Epithelial cell of proximal tubule (primary cell): Measurements from ENCODE around the gene ACE. TPM values are rescaled to one million over a fixed set of nuclear protein-coding genes. Genes with fewer than 3 reads are reported as not detected.

Experiments
- DNase-seq: peaks from one replicate; pipeline ENCODE4 v3.0.0-alpha.2; 2011; ENCODE audit warnings: low read depth
- H3K4me3 ChIP-seq: 2 replicates; pipeline ENCODE4 v1.5.1; 2011; ENCODE audit warnings: low read depth, mild to moderate bottlenecking, low read length
- CTCF ChIP-seq: conservative IDR thresholded peaks from 2 replicates; pipeline ENCODE4 v1.5.1; 2012; ENCODE audit warnings: low read depth, mild to moderate bottlenecking, low read length
- total RNA-seq: library from RNA; depleted of rRNA; stranded (reverse); fragments of >200 nt; gene quantifications from 2 replicates; pipeline ENCODE4 v1.2.3, GENCODE V29; 2015

ACE gene
- total RNA-seq, 1 donor from 2014 or later = 1.3 TPM

GRCh38 chr17:63434951-63435571, 41.8 kb upstream of the ACE start:
- TF ChIP-seq CTCF = peak; percentile 32
- no peak for DNase-seq
- no peak overlapping the region for H3K4me3 ChIP-seq

GRCh38 chr17:63435681-63436522, 41.0 kb upstream of the ACE start:
- no peak for DNase-seq
- no peak overlapping the region for H3K4me3 ChIP-seq
- no peak for TF ChIP-seq CTCF

GRCh38 chr17:63436523-63437110, 40.2 kb upstream of the ACE start:
- DNase-seq = no peak
- H3K4me3 ChIP-seq = no peak overlapping the region
- TF ChIP-seq CTCF = peak; percentile 25

GRCh38 chr17:63437287-63438091, 39.4 kb upstream of the ACE start:
- no peak for TF ChIP-seq CTCF
- DNase-seq = no peak
- no peak overlapping the region for H3K4me3 ChIP-seq

- H3K4me3 ChIP-seq = no peak overlapping the region
- DNase-seq = no peak
- no peak for TF ChIP-seq CTCF
Observed at GRCh38 chr17:63438092-63439051, 38.5 kb upstream of the ACE start.

GRCh38 chr17:63439687-63440086, 37.2 kb upstream of the ACE start:
- H3K4me3 ChIP-seq = no peak overlapping the region
- TF ChIP-seq CTCF = no peak
- DNase-seq = no peak
